HEK293 (cell line): Measurements from ENCODE around the gene PDE4D.

Source experiments
- ATF2 ChIP-seq: fragments of 450-650 bp; formaldehyde crosslinking; IDR thresholded peaks from 2 replicates; pipeline ENCODE4 v1.5.1; 2016; ENCODE audit warnings: missing biosample characterization, missing genetic modification characterization, low read depth
- EGR2 ChIP-seq: fragments of 450-650 bp; formaldehyde crosslinking; IDR thresholded peaks from 2 replicates; pipeline ENCODE4 v1.5.1; 2016; ENCODE audit warnings: low read depth, missing biosample characterization, missing genetic modification characterization
- GFI1B ChIP-seq: fragments of 450-650 bp; formaldehyde crosslinking; IDR thresholded peaks from 2 replicates; pipeline ENCODE4 v1.5.1; 2016; ENCODE audit warnings: missing biosample characterization, missing genetic modification characterization
- INSM2 ChIP-seq: fragments of 450-650 bp; formaldehyde crosslinking; IDR thresholded peaks from 2 replicates; pipeline ENCODE4 v1.5.1; 2016; ENCODE audit warnings: missing biosample characterization, missing genetic modification characterization
- KLF10 ChIP-seq: fragments of 450-650 bp; IDR thresholded peaks from 2 replicates; pipeline ENCODE4 v1.5.1; 2018; ENCODE audit warnings: missing biosample characterization, mild to moderate bottlenecking, missing genetic modification characterization
- OSR2 ChIP-seq: fragments of 450-650 bp; formaldehyde crosslinking; IDR thresholded peaks from 2 replicates; pipeline ENCODE4 v1.5.1; 2016; ENCODE audit warnings: missing biosample characterization, missing genetic modification characterization
- PRDM10 ChIP-seq: fragments of 450-650 bp; formaldehyde crosslinking; IDR thresholded peaks from 2 replicates; pipeline ENCODE4 v1.5.1; 2016; ENCODE audit warnings: missing biosample characterization, missing genetic modification characterization
- ZBTB11 ChIP-seq: fragments of 450-650 bp; formaldehyde crosslinking; conservative IDR thresholded peaks from 2 replicates; pipeline ENCODE4 v1.5.1; 2016; ENCODE audit warnings: low read depth, missing biosample characterization, missing genetic modification characterization
- ZBTB20 ChIP-seq: fragments of 450-650 bp; formaldehyde crosslinking; IDR thresholded peaks from 2 replicates; pipeline ENCODE4 v1.5.1; 2016; ENCODE audit warnings: missing biosample characterization, missing genetic modification characterization
- ZBTB21 ChIP-seq: fragments of 450-650 bp; formaldehyde crosslinking; IDR thresholded peaks from 2 replicates; pipeline ENCODE4 v1.5.1; 2017; ENCODE audit warnings: missing biosample characterization, missing genetic modification characterization
- ZBTB7A ChIP-seq: fragments of 450-650 bp; formaldehyde crosslinking; IDR thresholded peaks from 2 replicates; pipeline ENCODE4 v1.5.1; 2016; ENCODE audit warnings: low read depth, missing biosample characterization, missing genetic modification characterization
- ZNF211 ChIP-seq: fragments of 450-650 bp; formaldehyde crosslinking; IDR thresholded peaks from 2 replicates; pipeline ENCODE4 v1.5.1; 2016; ENCODE audit warnings: low read depth, missing biosample characterization, missing genetic modification characterization
- ZNF324 ChIP-seq: fragments of 450-650 bp; formaldehyde crosslinking; IDR thresholded peaks from 2 replicates; pipeline ENCODE4 v1.5.1; 2016; ENCODE audit warnings: missing biosample characterization, missing genetic modification characterization
- ZNF473 ChIP-seq: fragments of 450-650 bp; formaldehyde crosslinking; IDR thresholded peaks from 2 replicates; pipeline ENCODE4 v1.5.1; 2017; ENCODE audit warnings: missing biosample characterization, missing genetic modification characterization
- ZNF510 ChIP-seq: fragments of 450-650 bp; formaldehyde crosslinking; IDR thresholded peaks from 2 replicates; pipeline ENCODE4 v1.5.1; 2018; ENCODE audit warnings: mild to moderate bottlenecking, missing genetic modification characterization, missing biosample characterization; ENCODE audit not compliant: insufficient replicate concordance
- ZNF514 ChIP-seq: fragments of 450-650 bp; formaldehyde crosslinking; IDR thresholded peaks from 2 replicates; pipeline ENCODE4 v1.5.1; 2016; ENCODE audit warnings: missing biosample characterization, missing genetic modification characterization
- ZNF529 ChIP-seq: fragments of 450-650 bp; formaldehyde crosslinking; IDR thresholded peaks from 2 replicates; pipeline ENCODE4 v1.5.1; 2017; ENCODE audit warnings: missing genetic modification characterization, missing biosample characterization; ENCODE audit not compliant: insufficient replicate concordance
- ZNF558 ChIP-seq: fragments of 450-650 bp; formaldehyde crosslinking; IDR thresholded peaks from 2 replicates; pipeline ENCODE4 v1.5.1; 2016; ENCODE audit warnings: missing biosample characterization, missing genetic modification characterization
- ZNF561 ChIP-seq: fragments of 450-650 bp; IDR thresholded peaks from 2 replicates; pipeline ENCODE4 v1.5.1; 2018; ENCODE audit warnings: missing biosample characterization, missing genetic modification characterization, borderline replicate concordance
- ZNF596 ChIP-seq: fragments of 450-650 bp; IDR thresholded peaks from 2 replicates; pipeline ENCODE4 v1.5.0; 2018; ENCODE audit warnings: missing biosample characterization, mild to moderate bottlenecking, missing genetic modification characterization, moderate library complexity
- ZNF624 ChIP-seq: fragments of 450-650 bp; formaldehyde crosslinking; IDR thresholded peaks from 2 replicates; pipeline ENCODE4 v1.5.1; 2017; ENCODE audit warnings: missing biosample characterization, missing genetic modification characterization
- ZNF670 ChIP-seq: fragments of 450-650 bp; formaldehyde crosslinking; IDR thresholded peaks from 2 replicates; pipeline ENCODE4 v1.5.1; 2016; ENCODE audit warnings: missing biosample characterization, missing genetic modification characterization, low read depth
- ZNF707 ChIP-seq: fragments of 450-650 bp; formaldehyde crosslinking; IDR thresholded peaks from 2 replicates; pipeline ENCODE4 v1.5.1; 2016; ENCODE audit warnings: missing biosample characterization, missing genetic modification characterization
- ZXDB ChIP-seq: fragments of 450-650 bp; formaldehyde crosslinking; IDR thresholded peaks from 2 replicates; pipeline ENCODE4 v1.5.1; 2016; ENCODE audit warnings: missing biosample characterization, missing genetic modification characterization

The PDE4D gene

GRCh38 chr5:59583810-59584562 is 309.5 kb downstream of the PDE4D start (continued):
- TF ChIP-seq KLF10 (tag by site-specific recombination), result 0 out of 2 replicates have a peak, but pooled peaks have one; percentile 26
- TF ChIP-seq EGR2 (tag by site-specific recombination), result no peak
- TF ChIP-seq PRDM10 (tag by site-specific recombination), result peak; percentile 67
- TF ChIP-seq ZBTB7A, result no peak
- TF ChIP-seq ZNF596 (tag by site-specific recombination), result 0 out of 2 replicates have a peak, but pooled peaks have one; percentile 13
- no peak for TF ChIP-seq GFI1B
- no peak for TF ChIP-seq ZNF624 (tag by site-specific recombination)
- no peak for TF ChIP-seq INSM2 (tag by site-specific recombination)
- no peak for TF ChIP-seq ZNF211 (tag by site-specific recombination)
- TF ChIP-seq ZNF670, result no peak
- TF ChIP-seq ATF2 (tag by site-specific recombination), result no peak
- no peak for TF ChIP-seq ZNF473 (tag by site-specific recombination)
- no peak for TF ChIP-seq ZNF558 (tag by site-specific recombination)
- TF ChIP-seq ZBTB21 (tag by site-specific recombination), result no peak
- TF ChIP-seq ZNF529 (tag by site-specific recombination), result no peak
- no peak for TF ChIP-seq ZNF510 (tag by site-specific recombination)
- TF ChIP-seq OSR2 (tag by site-specific recombination), result no peak
- TF ChIP-seq ZXDB, result 0 out of 2 replicates have a peak, but pooled peaks have one; percentile 23
- peak; percentile 42; the same call in 1 of the 2 replicates for TF ChIP-seq ZBTB20
- peak; percentile 88 for TF ChIP-seq ZNF561 (tag by site-specific recombination)
- TF ChIP-seq ZNF324 (tag by site-specific recombination), result no peak
- TF ChIP-seq ZNF707 (tag by site-specific recombination), result no peak
- no peak for TF ChIP-seq ZNF514 (tag by site-specific recombination)
- TF ChIP-seq ZBTB11 (tag by site-specific recombination), result no peak
- TF ChIP-seq, all 188 proteins: peak for 12
